DND-41 (cell line): ENCODE data around the gene TMEM185B.
"Not testable (repeated sequence)": the region's sequence is repeated elsewhere in the genome, so short reads cannot be mapped to it uniquely, and the experiment has no call there.

Source experiments
- EZH2 ChIP-seq: IDR thresholded peaks from 3 replicates; pipeline ENCODE4 v1.6.1; 2012; ENCODE audit warnings: borderline replicate concordance, low read depth, mild to moderate bottlenecking, moderate library complexity, low read length, inconsistent platforms; ENCODE audit not compliant: severe bottlenecking
- TF ChIP-seq, protein P1 (sequence below): IDR thresholded peaks from 2 replicates; pipeline ENCODE4 v1.5.1; 2012; ENCODE audit warnings: borderline replicate concordance, low read length, moderate library complexity, mild to moderate bottlenecking; ENCODE audit not compliant: poor library complexity, severe bottlenecking; ENCODE audit errors: extremely low read depth

- TF ChIP-seq, protein P1, sequence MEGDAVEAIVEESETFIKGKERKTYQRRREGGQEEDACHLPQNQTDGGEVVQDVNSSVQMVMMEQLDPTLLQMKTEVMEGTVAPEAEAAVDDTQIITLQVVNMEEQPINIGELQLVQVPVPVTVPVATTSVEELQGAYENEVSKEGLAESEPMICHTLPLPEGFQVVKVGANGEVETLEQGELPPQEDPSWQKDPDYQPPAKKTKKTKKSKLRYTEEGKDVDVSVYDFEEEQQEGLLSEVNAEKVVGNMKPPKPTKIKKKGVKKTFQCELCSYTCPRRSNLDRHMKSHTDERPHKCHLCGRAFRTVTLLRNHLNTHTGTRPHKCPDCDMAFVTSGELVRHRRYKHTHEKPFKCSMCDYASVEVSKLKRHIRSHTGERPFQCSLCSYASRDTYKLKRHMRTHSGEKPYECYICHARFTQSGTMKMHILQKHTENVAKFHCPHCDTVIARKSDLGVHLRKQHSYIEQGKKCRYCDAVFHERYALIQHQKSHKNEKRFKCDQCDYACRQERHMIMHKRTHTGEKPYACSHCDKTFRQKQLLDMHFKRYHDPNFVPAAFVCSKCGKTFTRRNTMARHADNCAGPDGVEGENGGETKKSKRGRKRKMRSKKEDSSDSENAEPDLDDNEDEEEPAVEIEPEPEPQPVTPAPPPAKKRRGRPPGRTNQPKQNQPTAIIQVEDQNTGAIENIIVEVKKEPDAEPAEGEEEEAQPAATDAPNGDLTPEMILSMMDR, result not testable (repeated sequence)
- not testable (repeated sequence) for TF ChIP-seq EZH2
Observed at GRCh38 chr2:120235158-120235557, 12.0 kb upstream of the TMEM185B start.
